Measurements from ENCODE around the gene CHD9. TPM values are rescaled to one million over a fixed set of nuclear protein-coding genes. Genes with fewer than 3 reads are reported as not detected.

CHD9 gene
- total RNA-seq, 3 donors from 2014 or later = 65.4 to 95.9 (median 86.6) TPM

GRCh38 chr16:53064081-53064578 is 9.3 kb downstream of the CHD9 start:
- TF ChIP-seq, protein P1, sequence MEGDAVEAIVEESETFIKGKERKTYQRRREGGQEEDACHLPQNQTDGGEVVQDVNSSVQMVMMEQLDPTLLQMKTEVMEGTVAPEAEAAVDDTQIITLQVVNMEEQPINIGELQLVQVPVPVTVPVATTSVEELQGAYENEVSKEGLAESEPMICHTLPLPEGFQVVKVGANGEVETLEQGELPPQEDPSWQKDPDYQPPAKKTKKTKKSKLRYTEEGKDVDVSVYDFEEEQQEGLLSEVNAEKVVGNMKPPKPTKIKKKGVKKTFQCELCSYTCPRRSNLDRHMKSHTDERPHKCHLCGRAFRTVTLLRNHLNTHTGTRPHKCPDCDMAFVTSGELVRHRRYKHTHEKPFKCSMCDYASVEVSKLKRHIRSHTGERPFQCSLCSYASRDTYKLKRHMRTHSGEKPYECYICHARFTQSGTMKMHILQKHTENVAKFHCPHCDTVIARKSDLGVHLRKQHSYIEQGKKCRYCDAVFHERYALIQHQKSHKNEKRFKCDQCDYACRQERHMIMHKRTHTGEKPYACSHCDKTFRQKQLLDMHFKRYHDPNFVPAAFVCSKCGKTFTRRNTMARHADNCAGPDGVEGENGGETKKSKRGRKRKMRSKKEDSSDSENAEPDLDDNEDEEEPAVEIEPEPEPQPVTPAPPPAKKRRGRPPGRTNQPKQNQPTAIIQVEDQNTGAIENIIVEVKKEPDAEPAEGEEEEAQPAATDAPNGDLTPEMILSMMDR (IDR thresholded peaks at IDR 0.05) = no peak
- H3K4me3 ChIP-seq = no peak overlapping the region
- DNase-seq (no peak), ATAC-seq (no peak)
- peaks cover 14% of the 10 kb centered on the region for H3K4me1 ChIP-seq (ENCODE audit: low read depth)
- intact Hi-C loops (cut with DNase I, micrococcal nuclease) = no loop called here
- no peaks in the 10 kb centered on the region for H3K36me3 ChIP-seq (ENCODE audit: low read depth)
- no peaks in the 10 kb centered on the region for H3K9me3 ChIP-seq

GRCh38 chr16:53065461-53066061 is 10.8 kb downstream of the CHD9 start:
- Histone ChIP-seq H3K36me3 (ENCODE audit: low read depth) (no peaks in the 10 kb centered on the region), H3K9me3 (no peaks in the 10 kb centered on the region), H3K4me1 (ENCODE audit: low read depth) (peaks cover 17% of the 10 kb centered on the region), H3K4me3 (no peak overlapping the region)
- ATAC-seq (no peak), DNase-seq (no peak)
- TF ChIP-seq, protein P1 (IDR thresholded peaks at IDR 0.05) = no peak
- intact Hi-C loops (cut with DNase I, micrococcal nuclease) = no loop called here

DNA sequence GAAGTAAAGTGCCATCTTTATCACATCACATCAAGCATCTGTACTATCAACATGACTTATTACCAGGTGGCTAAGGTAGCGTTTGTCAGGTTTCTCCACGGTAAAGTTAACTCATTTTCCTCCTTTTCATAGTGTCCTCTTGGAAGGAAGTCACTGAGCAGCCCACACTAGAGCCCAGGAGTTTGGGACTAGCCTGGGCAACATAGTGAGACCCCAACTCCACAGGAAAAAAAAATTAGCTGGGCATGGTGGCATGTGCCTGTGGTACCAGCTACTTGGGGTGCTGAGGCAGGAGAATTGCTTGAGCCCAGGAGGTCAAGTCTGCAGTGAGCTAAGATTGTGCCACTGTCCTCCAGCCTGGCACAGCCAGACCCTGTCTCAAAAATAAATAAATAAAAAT is 12.9 kb downstream of the CHD9 start:
- no peak for DNase-seq
- Histone ChIP-seq H3K9me3 (no peaks in the 10 kb centered on the region), H3K4me1 (ENCODE audit: low read depth) (peaks cover 6% of the 10 kb centered on the region), H3K4me3 (no peak overlapping the region), H3K36me3 (ENCODE audit: low read depth) (no peaks in the 10 kb centered on the region)
- intact Hi-C loops (cut with DNase I, micrococcal nuclease) = no loop called here
- no peak for ATAC-seq
- TF ChIP-seq, protein P1 (IDR thresholded peaks at IDR 0.05) = no peak

DNA sequence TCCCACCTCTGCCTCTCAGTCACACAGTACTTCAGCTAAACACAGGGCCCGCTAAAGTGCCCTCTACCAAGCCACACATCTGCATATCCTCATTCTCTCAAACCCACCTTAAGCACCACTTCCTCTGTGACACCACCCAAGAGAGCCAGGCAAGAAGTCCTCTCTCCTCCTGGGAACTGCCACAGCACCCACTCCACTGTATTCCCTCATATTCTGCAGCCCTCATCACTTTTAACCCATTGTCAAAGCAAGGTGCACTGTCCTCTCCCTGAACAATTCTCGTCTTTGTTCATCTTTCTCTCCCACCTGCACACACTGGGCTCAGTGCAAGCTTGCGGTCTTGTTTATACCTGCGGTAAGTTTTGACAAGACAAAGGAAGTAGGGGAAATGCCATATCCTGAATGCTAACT is 13.6 kb downstream of the CHD9 start:
- intact Hi-C loops (cut with DNase I, micrococcal nuclease) = no loop called here
- Histone ChIP-seq H3K4me3 (no peak overlapping the region), H3K36me3 (ENCODE audit: low read depth) (no peaks in the 10 kb centered on the region), H3K4me1 (ENCODE audit: low read depth) (peaks cover 6% of the 10 kb centered on the region), H3K9me3 (no peaks in the 10 kb centered on the region)
- ATAC-seq (peak; percentile 79), DNase-seq (no peak)
- TF ChIP-seq, protein P1 (IDR thresholded peaks at IDR 0.05) = no peak

DNA sequence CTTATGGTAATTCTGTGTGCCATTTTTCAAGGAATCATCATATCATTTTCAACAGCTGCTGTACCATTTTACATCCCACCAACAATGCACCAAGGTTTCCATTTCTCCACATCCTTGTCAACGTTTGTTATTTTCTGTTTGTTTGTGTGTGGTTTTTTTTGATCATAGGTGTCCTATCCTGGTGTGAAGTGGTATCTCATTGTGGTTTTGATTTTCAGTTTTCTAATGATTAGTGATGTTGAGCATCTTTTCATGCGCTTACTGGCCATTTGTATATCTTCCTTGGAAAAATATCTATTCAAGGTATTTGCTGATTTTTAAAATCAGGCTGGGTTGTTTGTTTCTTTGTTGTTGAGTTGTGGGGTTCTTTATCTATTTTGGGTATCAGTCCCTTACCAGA is 15.0 kb downstream of the CHD9 start:
- peaks cover 6% of the 10 kb centered on the region for H3K4me1 ChIP-seq (ENCODE audit: low read depth)
- intact Hi-C loops (cut with DNase I, micrococcal nuclease) = no loop called here
- ATAC-seq (no peak), DNase-seq (no peak)
- TF ChIP-seq, protein P1 (IDR thresholded peaks at IDR 0.05) = no peak
- H3K9me3 ChIP-seq = peaks cover 6% of the 10 kb centered on the region
- no peak overlapping the region for H3K4me3 ChIP-seq
- no peaks in the 10 kb centered on the region for H3K36me3 ChIP-seq (ENCODE audit: low read depth)

Data from mucosa of descending colon (tissue), 3 donors.